Smooth muscle cell of the umbilical artery (primary cell): ENCODE measurements around the gene CCN2. TPM values are rescaled to one million over a fixed set of nuclear protein-coding genes. Genes with fewer than 3 reads are reported as not detected.

Experiments used
- total RNA-seq: library from RNA; depleted of rRNA; stranded (reverse); fragments of >200 nt; gene quantifications from 2 replicates; pipeline ENCODE4 v1.2.3, GENCODE V29; 2014

CCN2 gene
- total RNA-seq, result 176 and 540 TPM in 2 replicates

GRCh38 chr6:131950767-131951575 lies at the start of gene CCN2:
TSS of gene CCN2 (minus strand) at chr6:131951372. CDS start at chr6:131951172, 200 bp downstream.

Other genes with a start within 250 kb of the CCN2 start
- gene OR2A4, start 250.0 kb downstream of the CCN2 start, total RNA-seq, result not detected in 2 replicates
- not detected in 2 replicates for gene CTAGE9, start 240.4 kb downstream of the CCN2 start, total RNA-seq
- 15.7 and 42.2 TPM in 2 replicates for gene ENPP1, start 143.4 kb downstream of the CCN2 start, total RNA-seq